HPDE6-E6E7 (cell line): ENCODE measurements around the gene CNGB1.
"Not testable (repeated sequence)": the region's sequence is repeated elsewhere in the genome, so short reads cannot be mapped to it uniquely, and the experiment has no call there.

Source experiments
- DNase-seq: peaks from one replicate; pipeline ENCODE4 v3.0.0; 2011; ENCODE audit warnings: missing footprints; ENCODE audit errors: extremely low spot score

CNGB1 gene

GRCh38 chr16:57952909-57953308, 18.0 kb downstream of the CNGB1 start:
- no peak for DNase-seq

- no peak for DNase-seq
Observed at GRCh38 chr16:57951204-57951960, 19.5 kb downstream of the CNGB1 start.

- no peak for DNase-seq
Observed at GRCh38 chr16:57950382-57950781, 20.5 kb downstream of the CNGB1 start.

GRCh38 chr16:57949595-57950238, 21.2 kb downstream of the CNGB1 start:
- no peak for DNase-seq

GRCh38 chr16:57949013-57949412, 21.9 kb downstream of the CNGB1 start:
- no peak for DNase-seq

GRCh38 chr16:57948027-57948426, 22.9 kb downstream of the CNGB1 start:
- DNase-seq: no peak

- no peak for DNase-seq
Observed at GRCh38 chr16:57947261-57947660, 23.7 kb downstream of the CNGB1 start.

GRCh38 chr16:57946181-57946801, 24.6 kb downstream of the CNGB1 start:
- no peak for DNase-seq

GRCh38 chr16:57945740-57946138, 25.2 kb downstream of the CNGB1 start:
- no peak for DNase-seq

- DNase-seq: no peak
Observed at GRCh38 chr16:57944970-57945739, 25.8 kb downstream of the CNGB1 start.

GRCh38 chr16:57943381-57943780, 27.5 kb downstream of the CNGB1 start:
- not testable (repeated sequence) for DNase-seq

GRCh38 chr16:57941901-57942300, 29.0 kb downstream of the CNGB1 start:
- DNase-seq: not testable (repeated sequence)

- no peak for DNase-seq
Observed at GRCh38 chr16:57941016-57941664, 29.8 kb downstream of the CNGB1 start.

- DNase-seq: no peak
Observed at GRCh38 chr16:57940382-57940966, 30.5 kb downstream of the CNGB1 start.

- DNase-seq: no peak
Observed at GRCh38 chr16:57939872-57940224, 31.1 kb downstream of the CNGB1 start.

- no peak for DNase-seq
Observed at GRCh38 chr16:57938936-57939871, 31.7 kb downstream of the CNGB1 start.

GRCh38 chr16:57938484-57938883, 32.4 kb downstream of the CNGB1 start:
- no peak for DNase-seq

- no peak for DNase-seq
Observed at GRCh38 chr16:57937861-57938260, 33.1 kb downstream of the CNGB1 start.

GRCh38 chr16:57935904-57936303, 35.0 kb downstream of the CNGB1 start:
- DNase-seq: no peak

GRCh38 chr16:57930533-57930932, 40.4 kb downstream of the CNGB1 start:
- no peak for DNase-seq
